Neural crest cell (in vitro differentiated cells): ENCODE results near the gene SPG7. TPM values are rescaled to one million over a fixed set of nuclear protein-coding genes. Genes with fewer than 3 reads are reported as not detected.
"Not testable (repeated sequence)": the region's sequence is repeated elsewhere in the genome, so short reads cannot be mapped to it uniquely, and the experiment has no call there.

Experiments used
- DNase-seq: peaks from one replicate; pipeline ENCODE4 v3.0.0; 2021; ENCODE audit warnings: low read depth, mixed read lengths, low spot score
- H3K27ac Mint-ChIP-seq: one replicate; pipeline ENCODE4 v1.8.0; 2021; ENCODE audit warnings: mild to moderate bottlenecking, mixed read lengths; ENCODE audit not compliant: unreplicated experiment
- H3K27me3 Mint-ChIP-seq: 2 replicates; pipeline ENCODE4 v1.8.0; 2021; ENCODE audit warnings: low read depth, mild to moderate bottlenecking, mixed read lengths
- H3K36me3 Mint-ChIP-seq: 2 replicates; pipeline ENCODE4 v1.8.0; 2021; ENCODE audit warnings: low read depth, mild to moderate bottlenecking, mixed read lengths
- H3K4me1 Mint-ChIP-seq: 2 replicates; pipeline ENCODE4 v1.8.0; 2021; ENCODE audit warnings: mixed read lengths
- H3K4me3 Mint-ChIP-seq: one replicate; pipeline ENCODE4 v1.8.0; 2021; ENCODE audit warnings: mild to moderate bottlenecking, mixed read lengths
- H3K9me3 Mint-ChIP-seq: 2 replicates; pipeline ENCODE4 v1.8.0; 2021; ENCODE audit warnings: mixed read lengths
- long read RNA-seq: library from polyadenylated mRNA; unstranded; transcript quantifications from one replicate; pipeline ENCODE4 v2.0.0, GENCODE V29; 2020
- total RNA-seq: library from RNA; stranded (reverse); gene quantifications from 2 replicates; pipeline ENCODE4 v1.2.1, GENCODE V29; 2021
- TF ChIP-seq, protein P1 (sequence below): fragments of 200-600 bp; sonication (generic); conservative IDR thresholded peaks from 2 replicates; pipeline ENCODE4 v1.5.0; 2021; ENCODE audit warnings: antibody characterized with exemption, mild to moderate bottlenecking

Gene SPG7
- 134 and 137 TPM in 2 replicates for total RNA-seq
- long read RNA-seq, full-length matches to known transcripts: 5 of 16 reads
- long read RNA-seq, partial matches to known transcripts: 9 of 16 reads
- long read RNA-seq, other reads (novel, unspliced or antisense): 2 of 16 reads

DNA sequence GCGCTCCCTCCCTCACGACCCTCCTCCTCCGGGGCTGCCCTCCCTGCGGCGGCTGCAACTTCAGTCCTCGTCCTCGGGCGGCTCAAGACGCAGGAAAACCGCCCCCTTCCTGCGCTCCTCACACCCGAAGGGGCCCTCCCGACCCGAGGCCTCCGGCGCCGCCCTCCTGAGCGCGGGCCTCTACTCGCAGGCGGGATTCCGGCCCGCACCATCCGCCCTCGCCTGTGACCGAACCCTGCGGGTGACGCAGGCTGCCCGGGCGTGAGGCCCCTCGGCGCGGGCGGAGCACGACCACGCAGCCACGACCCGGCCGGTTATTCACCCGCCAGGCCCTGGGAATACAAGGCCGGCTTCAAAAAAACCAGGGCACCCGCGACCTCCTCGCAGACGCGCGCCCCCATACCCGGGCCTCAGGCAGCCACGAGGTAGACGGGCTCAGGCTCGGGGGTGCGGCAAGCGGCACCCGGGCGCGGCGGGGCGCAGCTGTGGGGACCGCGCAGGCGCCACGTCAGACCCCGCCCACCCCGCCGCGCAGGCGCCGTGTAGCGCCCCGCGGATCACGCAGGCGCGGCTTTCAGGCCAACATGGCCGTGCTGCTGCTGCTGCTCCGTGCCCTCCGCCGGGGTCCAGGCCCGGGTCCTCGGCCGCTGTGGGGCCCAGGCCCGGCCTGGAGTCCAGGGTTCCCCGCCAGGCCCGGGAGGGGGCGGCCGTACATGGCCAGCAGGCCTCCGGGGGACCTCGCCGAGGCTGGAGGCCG is at the start of gene SPG7:
TSS of gene SPG7 (plus strand) at position 570 of the 757 bp plus-strand sequence. CDS start at position 585, 15 bp downstream.
- no peaks in the 10 kb centered on the region for H3K36me3 Mint-ChIP-seq
- H3K4me1 Mint-ChIP-seq: peaks cover 24% of the 10 kb centered on the region
- no peaks in the 10 kb centered on the region for H3K27me3 Mint-ChIP-seq
- H3K27ac Mint-ChIP-seq: peak within 1 kb of the TSS; percentile 92
- peak; percentile 82 for DNase-seq
- H3K4me3 Mint-ChIP-seq: peak within 1 kb of the TSS; percentile 99
- TF ChIP-seq, protein P1, sequence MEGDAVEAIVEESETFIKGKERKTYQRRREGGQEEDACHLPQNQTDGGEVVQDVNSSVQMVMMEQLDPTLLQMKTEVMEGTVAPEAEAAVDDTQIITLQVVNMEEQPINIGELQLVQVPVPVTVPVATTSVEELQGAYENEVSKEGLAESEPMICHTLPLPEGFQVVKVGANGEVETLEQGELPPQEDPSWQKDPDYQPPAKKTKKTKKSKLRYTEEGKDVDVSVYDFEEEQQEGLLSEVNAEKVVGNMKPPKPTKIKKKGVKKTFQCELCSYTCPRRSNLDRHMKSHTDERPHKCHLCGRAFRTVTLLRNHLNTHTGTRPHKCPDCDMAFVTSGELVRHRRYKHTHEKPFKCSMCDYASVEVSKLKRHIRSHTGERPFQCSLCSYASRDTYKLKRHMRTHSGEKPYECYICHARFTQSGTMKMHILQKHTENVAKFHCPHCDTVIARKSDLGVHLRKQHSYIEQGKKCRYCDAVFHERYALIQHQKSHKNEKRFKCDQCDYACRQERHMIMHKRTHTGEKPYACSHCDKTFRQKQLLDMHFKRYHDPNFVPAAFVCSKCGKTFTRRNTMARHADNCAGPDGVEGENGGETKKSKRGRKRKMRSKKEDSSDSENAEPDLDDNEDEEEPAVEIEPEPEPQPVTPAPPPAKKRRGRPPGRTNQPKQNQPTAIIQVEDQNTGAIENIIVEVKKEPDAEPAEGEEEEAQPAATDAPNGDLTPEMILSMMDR: no peak
- no peaks in the 10 kb centered on the region for H3K9me3 Mint-ChIP-seq

DNA sequence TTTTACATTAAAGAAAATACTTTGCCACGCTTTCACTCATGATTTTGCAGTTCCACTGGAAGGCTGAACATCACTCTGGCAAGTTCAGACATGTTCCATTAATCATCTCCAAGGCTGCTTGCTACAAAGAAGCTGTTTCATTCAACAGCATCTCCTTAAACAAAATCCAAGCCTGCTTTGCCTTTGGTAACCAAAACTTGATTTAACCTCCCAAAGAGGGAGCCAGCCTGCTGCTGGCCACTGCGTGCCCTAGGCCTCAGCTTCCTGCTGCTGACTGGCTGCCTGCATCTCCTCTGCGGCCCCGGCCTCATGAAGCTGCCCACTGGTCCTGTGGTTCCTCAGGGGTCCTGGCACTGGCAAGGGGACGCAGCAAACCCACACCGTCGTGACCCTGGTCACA is 49.7 kb upstream of the SPG7 start:
- Mint-ChIP-seq H3K27me3 (no peaks in the 10 kb centered on the region), H3K36me3 (peaks cover 17% of the 10 kb centered on the region), H3K4me3 (no peak overlapping the region), H3K27ac (no peak overlapping the region), H3K4me1 (peaks cover 31% of the 10 kb centered on the region), H3K9me3 (peaks cover 2% of the 10 kb centered on the region)
- TF ChIP-seq, protein P1: no peak
- DNase-seq: no peak

DNA sequence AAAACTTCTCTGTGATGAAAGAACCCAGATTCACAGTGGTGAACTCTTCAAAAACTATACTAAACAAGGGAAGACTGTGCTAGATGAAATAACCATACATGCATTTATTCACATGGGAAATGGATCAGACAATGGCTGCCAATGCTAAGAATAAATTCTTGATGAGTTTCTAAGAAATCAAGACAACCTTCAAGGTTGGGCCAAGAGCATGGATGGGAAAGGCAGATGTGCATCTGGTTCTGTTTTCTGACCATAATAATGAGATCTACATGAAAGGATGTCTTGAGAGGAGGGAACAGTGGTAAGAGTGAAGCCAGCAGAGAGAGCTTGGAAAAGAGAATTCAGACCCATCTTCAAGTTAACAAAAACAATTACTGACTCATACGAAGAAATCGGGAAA is 49.2 kb upstream of the SPG7 start:
- Mint-ChIP-seq H3K27ac (no peak overlapping the region), H3K9me3 (peaks cover 2% of the 10 kb centered on the region), H3K27me3 (no peaks in the 10 kb centered on the region), H3K4me3 (no peak overlapping the region), H3K36me3 (peaks cover 15% of the 10 kb centered on the region), H3K4me1 (peaks cover 27% of the 10 kb centered on the region)
- TF ChIP-seq, protein P1: no peak
- no peak for DNase-seq

DNA sequence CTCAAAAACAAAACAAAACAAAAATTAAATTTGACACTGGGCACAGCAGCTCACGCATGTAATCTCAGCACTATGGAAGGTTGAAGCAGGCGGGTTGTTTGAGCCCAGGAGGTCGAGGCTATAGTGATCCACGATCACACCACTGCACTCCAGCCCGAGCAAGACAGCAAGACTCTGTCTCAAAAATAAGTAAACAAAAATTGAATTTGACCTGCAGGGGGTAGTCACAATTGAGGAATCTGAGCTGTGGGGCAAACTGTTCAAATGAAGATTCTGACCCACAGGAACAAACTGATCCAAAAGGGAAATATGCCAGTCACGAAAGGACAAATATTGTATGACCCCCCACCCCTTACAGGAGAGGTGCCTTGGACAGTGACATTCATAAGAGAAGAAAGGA is 47.6 kb upstream of the SPG7 start:
- peaks cover 15% of the 10 kb centered on the region for H3K36me3 Mint-ChIP-seq
- no peak overlapping the region for H3K27ac Mint-ChIP-seq
- H3K4me3 Mint-ChIP-seq: peak overlapping the region; percentile 15

DNA sequence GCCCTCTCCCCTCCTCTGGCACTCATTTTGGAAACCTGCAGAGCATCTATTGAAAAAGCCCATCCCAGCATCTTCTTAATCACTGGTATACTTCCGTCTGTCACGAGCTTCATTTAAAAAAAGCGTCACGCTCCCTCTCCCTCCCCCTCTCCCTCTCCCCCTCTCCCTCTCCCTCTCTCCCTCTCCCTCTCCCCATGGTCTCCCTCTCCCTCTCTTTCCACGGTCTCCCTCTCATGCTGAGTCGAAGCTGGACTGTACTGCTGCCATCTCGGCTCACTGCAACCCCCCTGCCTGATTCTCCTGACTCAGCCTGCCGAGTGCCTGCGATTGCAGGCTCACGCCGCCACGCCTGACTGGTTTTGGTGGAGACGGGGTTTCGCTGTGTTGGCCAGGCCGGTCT is 46.3 kb upstream of the SPG7 start:
- H3K9me3 Mint-ChIP-seq, DNase-seq, H3K27ac Mint-ChIP-seq, H3K27me3 Mint-ChIP-seq, H3K4me3 Mint-ChIP-seq: not testable (repeated sequence)
- peaks cover 45% of the 10 kb centered on the region for H3K4me1 Mint-ChIP-seq
- H3K36me3 Mint-ChIP-seq: peaks cover 12% of the 10 kb centered on the region

More for the DNA sequence above, 47.6 kb upstream of the SPG7 start:
- DNase-seq: no peak
- TF ChIP-seq, protein P1: no peak
- peaks cover 2% of the 10 kb centered on the region for H3K9me3 Mint-ChIP-seq
- no peaks in the 10 kb centered on the region for H3K27me3 Mint-ChIP-seq
- peaks cover 36% of the 10 kb centered on the region for H3K4me1 Mint-ChIP-seq

DNA sequence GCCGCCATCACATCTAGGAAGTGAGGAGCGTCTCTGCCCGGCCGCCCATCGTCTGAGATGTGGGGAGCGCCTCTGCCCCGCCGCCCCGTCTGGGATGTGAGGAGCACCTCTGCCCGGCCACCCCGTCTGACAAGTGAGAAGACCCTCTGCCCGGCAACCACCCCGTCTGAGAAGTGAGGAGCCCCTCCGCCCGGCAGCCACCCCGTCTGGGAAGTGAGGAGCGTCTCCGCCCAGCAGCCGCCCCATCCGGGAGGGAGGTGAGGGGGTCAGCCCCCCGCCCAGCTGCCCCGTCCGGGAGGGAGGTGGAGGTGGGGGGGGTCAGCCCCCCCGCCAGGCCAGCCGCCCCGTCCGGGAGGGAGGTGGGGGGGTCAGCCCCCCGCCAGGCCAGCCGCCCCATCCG is 45.6 kb upstream of the SPG7 start:
- H3K27me3 Mint-ChIP-seq: not testable (repeated sequence)

DNA sequence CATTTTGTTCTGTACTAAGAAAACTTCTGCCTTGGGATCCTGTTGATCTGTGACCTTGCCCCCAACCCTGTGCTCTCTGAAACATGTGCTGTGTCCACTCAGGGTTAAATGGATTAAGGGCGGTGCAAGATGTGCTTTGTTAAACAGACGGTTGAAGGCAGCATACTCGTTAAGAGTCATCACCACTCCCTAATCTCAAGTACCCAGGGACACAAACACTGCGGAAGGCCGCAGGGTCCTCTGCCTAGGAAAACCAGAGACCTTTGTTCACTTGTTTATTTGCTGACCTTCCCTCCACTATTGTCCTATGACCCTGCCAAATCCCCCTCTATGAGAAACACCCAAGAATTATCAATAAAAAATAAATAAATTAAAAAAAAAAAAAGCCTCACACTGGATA is 44.9 kb upstream of the SPG7 start:
- not testable (repeated sequence) for DNase-seq, H3K9me3 Mint-ChIP-seq, H3K27me3 Mint-ChIP-seq, H3K4me3 Mint-ChIP-seq, H3K27ac Mint-ChIP-seq
- Mint-ChIP-seq H3K4me1 (peaks cover 53% of the 10 kb centered on the region), H3K36me3 (peaks cover 12% of the 10 kb centered on the region)

More for the DNA sequence above, 45.6 kb upstream of the SPG7 start:
- not testable (repeated sequence) for H3K27ac Mint-ChIP-seq, H3K4me3 Mint-ChIP-seq, H3K9me3 Mint-ChIP-seq, DNase-seq
- Mint-ChIP-seq H3K36me3 (peaks cover 12% of the 10 kb centered on the region), H3K4me1 (peaks cover 52% of the 10 kb centered on the region)
